HepG2 (cell line): ENCODE results near the gene STK11. TPM values are rescaled to one million over a fixed set of nuclear protein-coding genes. Genes with fewer than 3 reads are reported as not detected.
A peak's percentile ranks its signal among the peaks of the same experiment; 100 is the strongest.

Experiments
- ATAC-seq: fragments of 200-7000 bp; cut with Tn5 transposase; 3 replicates; pipeline ENCODE4 v1.9.1; 2020; ENCODE audit warnings: mild to moderate bottlenecking, moderate library complexity
- BruUV-seq: library from RNA; stranded (reverse); fragments of 400-500 nt; replicated peaks from 2 replicates; lab custom pipeline; 2021; lab: Mats Ljungman, UMichigan
- CTCF ChIA-PET: fragments of 300-600 bp; formaldehyde crosslinking; extraction: SDS; loops from one replicate; lab custom pipeline; 2021; ENCODE audit warnings: low total read pairs, inconsistent platforms, low intra/inter-chr PET ratio; lab: Yijun Ruan, JAX
- POLR2A ChIA-PET: fragments of 350-600 bp; sonication (Branson Sonifier 250); formaldehyde crosslinking; loops from one replicate; lab custom pipeline; 2020; ENCODE audit warnings: antibody characterized with exemption, inconsistent platforms; lab: Yijun Ruan, JAX
- DNase-seq: peaks from one replicate; pipeline ENCODE4 v3.0.0-alpha.2; 2015; ENCODE audit warnings: low spot score
- FAIRE-seq: peaks from 3 replicates; lab custom pipeline; 2011; peaks lifted over from hg19 to GRCh38; lab: Jason Lieb, UNC
- H2AFZ ChIP-seq: one replicate; pipeline ENCODE4 v1.6.1; 2011; ENCODE audit warnings: low read length, inconsistent platforms
- H3K27ac ChIP-seq: fragments of 300-600 bp; 3 replicates; pipeline ENCODE4 v1.8.0; 2011; ENCODE audit warnings: mixed run types, mild to moderate bottlenecking, mixed read lengths, low read length, inconsistent platforms; ENCODE audit not compliant: insufficient read depth; ENCODE audit errors: extremely low read length
- H3K27me3 ChIP-seq, 2 experiments: fragments of 200-600 bp in 1 of 2; 2 replicates in 1 of 2; 3 replicates in 1 of 2; pipeline versions ENCODE4 v1.6.0 to v1.8.0; 2011; ENCODE audit warnings: low read length in 2 of 2, mild to moderate bottlenecking in 2 of 2, moderate library complexity in 2 of 2, inconsistent platforms in 1 of 2; ENCODE audit not compliant: insufficient read depth in 2 of 2, control insufficient read depth in 1 of 2
- H3K36me3 ChIP-seq, 2 experiments: fragments of 200-600 bp in 1 of 2; replicated peaks in 1 of 2; 2 replicates in 1 of 2; 3 replicates in 1 of 2; pipeline versions ENCODE4 v1.5.1 to v1.8.0; 2011; ENCODE audit warnings: low read length in 2 of 2, inconsistent platforms in 1 of 2; ENCODE audit not compliant: insufficient read depth in 2 of 2, control insufficient read depth in 1 of 2
- H3K4me1 ChIP-seq: 2 replicates; pipeline ENCODE4 v1.5.1; 2012; ENCODE audit warnings: low read length, inconsistent platforms; ENCODE audit not compliant: insufficient read depth
- H3K4me2 ChIP-seq: 2 replicates; pipeline ENCODE4 v1.6.0; 2011; ENCODE audit warnings: low read depth, low read length, inconsistent platforms
- H3K4me3 ChIP-seq, 3 experiments: fragments of 200-600 bp in 1 of 3; sonication (generic), shearing (Covaris generic) in 1 of 3; replicated peaks in 1 of 3; 2 replicates each; pipeline ENCODE4 v1.5.1; 2011 to 2016; ENCODE audit warnings: low read length in 3 of 3, inconsistent platforms in 2 of 3, low read depth in 2 of 3, mild to moderate bottlenecking in 2 of 3, control low read depth in 1 of 3, mixed read lengths in 1 of 3; ENCODE audit not compliant: insufficient read depth in 1 of 3
- H3K79me2 ChIP-seq: one replicate; pipeline ENCODE4 v1.6.1; 2011; ENCODE audit warnings: low read length, inconsistent platforms; ENCODE audit not compliant: insufficient read depth
- H3K9ac ChIP-seq: 2 replicates; pipeline ENCODE4 v1.6.0; 2011; ENCODE audit warnings: mild to moderate bottlenecking, low read depth, low read length, inconsistent platforms; ENCODE audit not compliant: insufficient read depth
- H3K9me3 ChIP-seq: 2 replicates; pipeline ENCODE4 v1.5.1; 2012; ENCODE audit warnings: mild to moderate bottlenecking, low read length
- H4K20me1 ChIP-seq: 2 replicates; pipeline ENCODE4 v1.6.0; 2011; ENCODE audit warnings: inconsistent platforms, mild to moderate bottlenecking, low read length, moderate library complexity; ENCODE audit not compliant: insufficient read depth
- HMGXB4 ChIP-seq, 2 experiments: sonication (generic) in 1 of 2; formaldehyde crosslinking in 1 of 2; IDR thresholded peaks; 2 replicates each; pipeline versions ENCODE4 v1.4.0 to v1.6.1; 2018 to 2020; ENCODE audit warnings: missing genetic modification reagents in 2 of 2, borderline replicate concordance in 1 of 2, low read depth in 1 of 2, mild to moderate bottlenecking in 1 of 2, missing biosample characterization in 1 of 2
- LBX2 ChIP-seq: sonication (generic); formaldehyde crosslinking; IDR thresholded peaks from 2 replicates; pipeline ENCODE4 v1.5.0; 2020; ENCODE audit warnings: missing genetic modification reagents, mild to moderate bottlenecking, borderline replicate concordance
- PAX8 ChIP-seq: sonication (generic); formaldehyde crosslinking; IDR thresholded peaks from 2 replicates; pipeline ENCODE4 v1.8.0; 2022; ENCODE audit warnings: mild to moderate bottlenecking, missing genetic modification reagents, borderline replicate concordance
- TEF ChIP-seq: sonication (generic); formaldehyde crosslinking; IDR thresholded peaks from 2 replicates; pipeline ENCODE4 v1.5.0; 2020; ENCODE audit warnings: missing genetic modification reagents
- TIGD3 ChIP-seq: sonication (generic); formaldehyde crosslinking; IDR thresholded peaks from 2 replicates; pipeline ENCODE4 v1.5.1; 2020; ENCODE audit warnings: mild to moderate bottlenecking, missing genetic modification reagents, borderline replicate concordance
- YY1 ChIP-seq: IDR thresholded peaks from 2 replicates; pipeline ENCODE4 v1.6.1; 2011; ENCODE audit warnings: low read length, low read depth, moderate library complexity, mild to moderate bottlenecking; ENCODE audit not compliant: insufficient read depth, insufficient replicate concordance
- ZMYM3 ChIP-seq: sonication (generic); formaldehyde crosslinking; IDR thresholded peaks from 2 replicates; pipeline ENCODE4 v1.5.1; 2020; ENCODE audit warnings: mild to moderate bottlenecking, missing genetic modification reagents
- ZNF326 ChIP-seq: sonication (generic); formaldehyde crosslinking; IDR thresholded peaks from 2 replicates; pipeline ENCODE4 v1.4.0; 2020; ENCODE audit warnings: missing genetic modification reagents, borderline replicate concordance
- ZNF350 ChIP-seq: sonication (generic); formaldehyde crosslinking; IDR thresholded peaks from 2 replicates; pipeline ENCODE4 v1.4.0; 2020; ENCODE audit warnings: mild to moderate bottlenecking, low read depth, missing genetic modification reagents, borderline replicate concordance
- ZNF616 ChIP-seq: sonication (generic); formaldehyde crosslinking; IDR thresholded peaks from 2 replicates; pipeline ENCODE4 v1.5.0; 2020; ENCODE audit warnings: low read depth, mild to moderate bottlenecking, missing genetic modification reagents
- ZNF629 ChIP-seq: sonication (generic); formaldehyde crosslinking; conservative IDR thresholded peaks from 2 replicates; pipeline ENCODE4 v1.5.0; 2020; ENCODE audit warnings: missing genetic modification reagents
- ZZZ3 ChIP-seq: sonication (generic); formaldehyde crosslinking; IDR thresholded peaks from 2 replicates; pipeline ENCODE4 v1.4.0; 2020; ENCODE audit warnings: missing genetic modification reagents, mild to moderate bottlenecking, borderline replicate concordance
- WGBS: methylation state at CpG from one replicate; pipeline ENCODE4 v1.1.6; 2017; ENCODE audit warnings: low lambda C conversion rate; 5-methylcytosine and 5-hydroxymethylcytosine counted together
- in situ Hi-C: cut with HindIII; loops from 2 replicates; pipeline ENCODE4 v1.10.0; 2017; ENCODE audit warnings: low pct_unique_long_range_greater_than_20kb; ENCODE audit not compliant: extremely low pct_ligation_motif_present
- intact Hi-C: fragments of 100-400 bp; cut with micrococcal nuclease; formaldehyde crosslinking; loops from one replicate; pipeline ENCODE4 v1.10.0; 2022; ENCODE audit not compliant: unreplicated experiment
- polyA plus RNA-seq, 8 experiments: library from polyadenylated mRNA; depleted of rRNA in 3 of 8; stranded (reverse) in 7 of 8; unstranded in 1 of 8; fragments of >200 nt; fragmentation: Illumina TruSeq in 4 of 8; extraction: Trizol in 4 of 8; gene quantifications; 2 replicates each; pipeline versions ENCODE4 v1.2.1 to v1.2.3, GENCODE V29; 2011 to 2016; ENCODE audit warnings: low read depth in 4 of 8, missing spikeins in 1 of 8, mixed read lengths in 1 of 8; ENCODE audit not compliant: insufficient read depth in 1 of 8
- total RNA-seq, 5 experiments: library from RNA; depleted of rRNA; stranded (reverse); fragments of >200 nt; fragmentation: Illumina TruSeq; extraction: Trizol; gene quantifications; 2 replicates each; pipeline ENCODE4 v1.2.3, GENCODE V29; 2016; ENCODE audit warnings: low read depth in 1 of 5

Gene STK11
- total and polyA plus RNA-seq, 2 of the 13 experiments (the other 11 are each of a cell fraction or from before 2014, with no cell fraction given), result 27.5 to 43.6 TPM

- no peak for FAIRE-seq
- H3K36me3 ChIP-seq, result peaks cover 17 to 44% of the 10 kb centered on the region in 2 experiments
- H3K9ac ChIP-seq, result peak overlapping the region; percentile 95
- H3K4me1 ChIP-seq, result peaks cover 46% of the 10 kb centered on the region
- CTCF ChIA-PET, result no interaction called here
- DNase-seq, result no peak
- H3K27me3 ChIP-seq, result no peaks in the 10 kb centered on the region
- H2AFZ ChIP-seq, result no peak overlapping the region
- WGBS, result 89% methylated on average over 10 of the region's 10 CpGs
- intact Hi-C loops, result no loop called here
- TF ChIP-seq ZNF629 (CRISPR knock-in tag), result peak; percentile 94
- no peak for TF ChIP-seq ZNF326
- peak; percentile 59 for TF ChIP-seq ZMYM3 (CRISPR knock-in tag)
- TF ChIP-seq, all 625 proteins: peak for 2
- Histone ChIP-seq H3K27ac (peak overlapping the region; percentile 100), H3K9me3 (no peaks in the 10 kb centered on the region), H3K4me2 (peak overlapping the region; percentile 79), H4K20me1 (peaks cover 16% of the 10 kb centered on the region), H3K4me3 (peak overlapping the region in 2 of 3 experiments; percentile 73 to 85; a peak in 4 of 6 replicates), H3K79me2 (peaks cover 15% of the 10 kb centered on the region)
- BruUV-seq, result no TSS peak
- no peak for ATAC-seq
- in situ Hi-C loops, result loop anchor here (5.0 kb wide), 1 partner anchor 34 kb away; the partner anchor contains the start of gene ATP5F1D
- POLR2A ChIA-PET, result interaction anchor here (1.0 kb wide), 1 partner anchor 30 kb away, joined by 4 read pairs; no protein-coding TSS in a partner anchor
Observed at GRCh38 chr19:1276628-1277022, 71.0 kb downstream of the STK11 start.

- no peak overlapping the region for H3K4me3 ChIP-seq
- in situ Hi-C loops (loop anchor here (5.0 kb wide), 1 partner anchor 35 kb away; the partner anchor contains the start of gene ATP5F1D), intact Hi-C loops (no loop called here)
- peaks cover 13 to 39% of the 10 kb centered on the region in 2 experiments for H3K36me3 ChIP-seq
- ChIA-PET POLR2A (interaction anchor here (0.6 to 1.0 kb wide), 2 partner anchors 30 to 120 kb away, joined by 4 to 5 read pairs; no protein-coding TSS in a partner anchor), CTCF (no interaction called here)
- no peak overlapping the region for H3K4me2 ChIP-seq
- peaks cover 10% of the 10 kb centered on the region for H3K79me2 ChIP-seq
- 0 out of 2 replicates have a peak overlapping the region, but pooled peaks have one; percentile 95 for H3K9ac ChIP-seq
- DNase-seq, result no peak
- FAIRE-seq, result no peak
- H3K9me3 ChIP-seq, result no peaks in the 10 kb centered on the region
- WGBS, result 98% methylated on average over 11 of the region's 15 CpGs
- H4K20me1 ChIP-seq, result peaks cover 11% of the 10 kb centered on the region
- ATAC-seq, result no peak
- no peaks in the 10 kb centered on the region for H3K27me3 ChIP-seq
- no peak overlapping the region for H3K27ac ChIP-seq
- no TSS peak for BruUV-seq
- H2AFZ ChIP-seq, result no peak overlapping the region
- H3K4me1 ChIP-seq, result peaks cover 42% of the 10 kb centered on the region
- no peak for TF ChIP-seq ZZZ3 (CRISPR knock-in tag)
- no peak for TF ChIP-seq ZNF350 (CRISPR knock-in tag)
- TF ChIP-seq LBX2 (CRISPR knock-in tag), result no peak
- TF ChIP-seq TIGD3 (CRISPR knock-in tag), result no peak
- no peak for TF ChIP-seq HMGXB4 (CRISPR knock-in tag; IDR thresholded peaks at IDR 0.05; ENCODE audit: borderline replicate concordance in 1 of 2, low read depth in 1 of 2)
- no peak for TF ChIP-seq ZNF616 (CRISPR knock-in tag)
- TF ChIP-seq TEF (CRISPR knock-in tag), result no peak
- TF ChIP-seq YY1, result no peak
- TF ChIP-seq PAX8 (CRISPR knock-in tag), result no peak
Observed at GRCh38 chr19:1277061-1277460, 71.5 kb downstream of the STK11 start.
